22Rv1 (cell line): ENCODE results near the gene ITGA8.

ENCODE experiments used
- ZFX ChIP-seq: fragments of 450-650 bp; IDR thresholded peaks from 2 replicates; pipeline ENCODE4 v1.6.1; 2017; ENCODE audit warnings: antibody characterized with exemption, borderline replicate concordance
- TF ChIP-seq, protein P1 (sequence below): fragments of 450-650 bp; IDR thresholded peaks from 2 replicates; pipeline ENCODE4 v1.5.1; 2017; ENCODE audit warnings: mild to moderate bottlenecking

- TF ChIP-seq, protein P1, sequence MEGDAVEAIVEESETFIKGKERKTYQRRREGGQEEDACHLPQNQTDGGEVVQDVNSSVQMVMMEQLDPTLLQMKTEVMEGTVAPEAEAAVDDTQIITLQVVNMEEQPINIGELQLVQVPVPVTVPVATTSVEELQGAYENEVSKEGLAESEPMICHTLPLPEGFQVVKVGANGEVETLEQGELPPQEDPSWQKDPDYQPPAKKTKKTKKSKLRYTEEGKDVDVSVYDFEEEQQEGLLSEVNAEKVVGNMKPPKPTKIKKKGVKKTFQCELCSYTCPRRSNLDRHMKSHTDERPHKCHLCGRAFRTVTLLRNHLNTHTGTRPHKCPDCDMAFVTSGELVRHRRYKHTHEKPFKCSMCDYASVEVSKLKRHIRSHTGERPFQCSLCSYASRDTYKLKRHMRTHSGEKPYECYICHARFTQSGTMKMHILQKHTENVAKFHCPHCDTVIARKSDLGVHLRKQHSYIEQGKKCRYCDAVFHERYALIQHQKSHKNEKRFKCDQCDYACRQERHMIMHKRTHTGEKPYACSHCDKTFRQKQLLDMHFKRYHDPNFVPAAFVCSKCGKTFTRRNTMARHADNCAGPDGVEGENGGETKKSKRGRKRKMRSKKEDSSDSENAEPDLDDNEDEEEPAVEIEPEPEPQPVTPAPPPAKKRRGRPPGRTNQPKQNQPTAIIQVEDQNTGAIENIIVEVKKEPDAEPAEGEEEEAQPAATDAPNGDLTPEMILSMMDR = no peak
- no peak for TF ChIP-seq ZFX
Measured at GRCh38 chr10:15521328-15521903, 198.3 kb downstream of the ITGA8 start.
